ENCODE data around the gene CIITA. TPM values are rescaled to one million over a fixed set of nuclear protein-coding genes. Genes with fewer than 3 reads are reported as not detected.

Gene CIITA
- polyA plus RNA-seq, 1 donor (not counting 4 experiments of a cell fraction or from before 2014, with no cell fraction given) = 0.05 TPM

- Histone ChIP-seq H3K4me2 (ENCODE audit: control insufficient read depth, extremely low read depth, insufficient read depth, low read depth, low read length) (no peak overlapping the region), H3K27ac (ENCODE audit: control insufficient read depth, insufficient read depth, low read length) (no peak overlapping the region), H3K27me3 (ENCODE audit: control insufficient read depth, extremely low read depth, insufficient read depth, low read length) (no peaks in the 10 kb centered on the region), H3K9me3 (ENCODE audit: control insufficient read depth, low read depth, low read length) (no peaks in the 10 kb centered on the region), H3K9me1 (ENCODE audit: control insufficient read depth, extremely low read depth, insufficient read depth, low read length) (no peaks in the 10 kb centered on the region), H3K4me3 (ENCODE audit: control insufficient read depth in 2 of 3, extremely low read depth in 1 of 3, insufficient read depth in 2 of 3, low read depth in 1 of 3, low read length in 3 of 3) (no peak overlapping the region), H3K9ac (ENCODE audit: control insufficient read depth, extremely low read depth, insufficient read depth, low read length) (no peak overlapping the region), H3K36me3 (ENCODE audit: control insufficient read depth in 2 of 2, extremely low read depth in 1 of 2, insufficient read depth in 2 of 2, low read length in 2 of 2) (peaks cover 4 to 13% of the 10 kb centered on the region in 2 experiments), H3K4me1 (ENCODE audit: control insufficient read depth, extremely low read depth, insufficient read depth, low read length) (peaks cover 23% of the 10 kb centered on the region), H4K20me1 (ENCODE audit: control insufficient read depth, extremely low read depth, insufficient read depth, low read length) (no peaks in the 10 kb centered on the region), H2AFZ (ENCODE audit: control insufficient read depth, low read length) (no peak overlapping the region), H3K79me2 (ENCODE audit: control insufficient read depth, insufficient read depth, low read length) (no peaks in the 10 kb centered on the region)
- dilution Hi-C loops (cut with MboI; ENCODE audit: extremely low pct_ligation_motif_present, low sequenced_read_pairs) = no loop called here
- no peak for FAIRE-seq
- TF ChIP-seq CTCF (optimal IDR thresholded peaks at IDR 0.05 in 1 of 3, IDR thresholded peaks at IDR 0.05 in 1 of 3, conservative IDR thresholded peaks at IDR 0.05 in 1 of 3; ENCODE audit: extremely low read depth in 1 of 3, insufficient read depth in 2 of 3, low read length in 3 of 3) = no peak
- TF ChIP-seq EZH2 (IDR thresholded peaks at IDR 0.05; ENCODE audit: low read length) = no peak
- DNase-seq (ENCODE audit: low read depth, low spot score) = no peak
These were observed 102.0 kb downstream of the CIITA start for GRCh38 chr16:10978871-10979446.

GRCh38 chr16:10979717-10980601 lies 103.0 kb downstream of the CIITA start:
- DNase-seq (ENCODE audit: low read depth, low spot score) (no peak), FAIRE-seq (no peak)
- H3K9me3 ChIP-seq (ENCODE audit: control insufficient read depth, low read depth, low read length) = no peaks in the 10 kb centered on the region
- dilution Hi-C loops (cut with MboI; ENCODE audit: extremely low pct_ligation_motif_present, low sequenced_read_pairs) = no loop called here
- peaks cover 23% of the 10 kb centered on the region for H3K4me1 ChIP-seq (ENCODE audit: control insufficient read depth, extremely low read depth, insufficient read depth, low read length)
- H3K4me2 ChIP-seq (ENCODE audit: control insufficient read depth, extremely low read depth, insufficient read depth, low read depth, low read length) = peak overlapping the region; percentile 35
- peak overlapping the region; percentile 42 for H3K27ac ChIP-seq (ENCODE audit: control insufficient read depth, insufficient read depth, low read length)
- no peaks in the 10 kb centered on the region for H3K27me3 ChIP-seq (ENCODE audit: control insufficient read depth, extremely low read depth, insufficient read depth, low read length)
- H3K36me3 ChIP-seq (ENCODE audit: control insufficient read depth in 2 of 2, extremely low read depth in 1 of 2, insufficient read depth in 2 of 2, low read length in 2 of 2) = peaks cover 4 to 10% of the 10 kb centered on the region in 2 experiments
- H3K9ac ChIP-seq (ENCODE audit: control insufficient read depth, extremely low read depth, insufficient read depth, low read length) = peak overlapping the region; percentile 35
- TF ChIP-seq CTCF (optimal IDR thresholded peaks at IDR 0.05 in 1 of 3, IDR thresholded peaks at IDR 0.05 in 1 of 3, conservative IDR thresholded peaks at IDR 0.05 in 1 of 3; ENCODE audit: extremely low read depth in 1 of 3, insufficient read depth in 2 of 3, low read length in 3 of 3) (no peak), EZH2 (IDR thresholded peaks at IDR 0.05; ENCODE audit: low read length) (no peak)
- no peak overlapping the region for H3K4me3 ChIP-seq (ENCODE audit: control insufficient read depth in 2 of 3, extremely low read depth in 1 of 3, insufficient read depth in 2 of 3, low read depth in 1 of 3, low read length in 3 of 3)
- no peaks in the 10 kb centered on the region for H3K9me1 ChIP-seq (ENCODE audit: control insufficient read depth, extremely low read depth, insufficient read depth, low read length)
- no peaks in the 10 kb centered on the region for H3K79me2 ChIP-seq (ENCODE audit: control insufficient read depth, insufficient read depth, low read length)
- H4K20me1 ChIP-seq (ENCODE audit: control insufficient read depth, extremely low read depth, insufficient read depth, low read length) = no peaks in the 10 kb centered on the region
- H2AFZ ChIP-seq (ENCODE audit: control insufficient read depth, low read length) = peak overlapping the region; percentile 54

Measured in keratinocyte (primary cell).